Activated T-cell treated with anti-CD3 and anti-CD28 coated beads, Interleukin-2, amount 50 U/mL, for 4 hours (primary cell): ENCODE data around the gene MAT2A. TPM values are rescaled to one million over a fixed set of nuclear protein-coding genes. Genes with fewer than 3 reads are reported as not detected.

ENCODE experiments used
- ATAC-seq, 2 donors: fragments of 200-7000 bp; cut with Tn5 transposase; one replicate each; pipeline ENCODE4 v1.10.0; 2021
- DNase-seq: peaks from one replicate; pipeline ENCODE4 v3.0.0-alpha.2; 2020
- H3K27me3 Mint-ChIP-seq: one replicate; pipeline ENCODE4 v1.8.0; 2021; ENCODE audit warnings: low read depth, mixed read lengths
- H3K36me3 Mint-ChIP-seq: one replicate; pipeline ENCODE4 v1.8.0; 2022; ENCODE audit warnings: mixed read lengths; ENCODE audit not compliant: insufficient read depth
- H3K4me1 Mint-ChIP-seq: one replicate; pipeline ENCODE4 v1.8.0; 2021; ENCODE audit warnings: low read depth, mixed read lengths
- H3K4me3 Mint-ChIP-seq: one replicate; pipeline ENCODE4 v1.8.0; 2021; ENCODE audit warnings: mild to moderate bottlenecking, moderate library complexity, mixed read lengths
- H3K9me3 Mint-ChIP-seq: one replicate; pipeline ENCODE4 v1.8.0; 2021; ENCODE audit warnings: mixed read lengths
- total RNA-seq, 3 donors: library from RNA; stranded (reverse); gene quantifications; one replicate each; pipeline ENCODE4 v1.2.1, GENCODE V29; 2021

Gene MAT2A
- 100 to 1,000 TPM; 399 to 423 (median 404) TPM for total RNA-seq

DNA sequence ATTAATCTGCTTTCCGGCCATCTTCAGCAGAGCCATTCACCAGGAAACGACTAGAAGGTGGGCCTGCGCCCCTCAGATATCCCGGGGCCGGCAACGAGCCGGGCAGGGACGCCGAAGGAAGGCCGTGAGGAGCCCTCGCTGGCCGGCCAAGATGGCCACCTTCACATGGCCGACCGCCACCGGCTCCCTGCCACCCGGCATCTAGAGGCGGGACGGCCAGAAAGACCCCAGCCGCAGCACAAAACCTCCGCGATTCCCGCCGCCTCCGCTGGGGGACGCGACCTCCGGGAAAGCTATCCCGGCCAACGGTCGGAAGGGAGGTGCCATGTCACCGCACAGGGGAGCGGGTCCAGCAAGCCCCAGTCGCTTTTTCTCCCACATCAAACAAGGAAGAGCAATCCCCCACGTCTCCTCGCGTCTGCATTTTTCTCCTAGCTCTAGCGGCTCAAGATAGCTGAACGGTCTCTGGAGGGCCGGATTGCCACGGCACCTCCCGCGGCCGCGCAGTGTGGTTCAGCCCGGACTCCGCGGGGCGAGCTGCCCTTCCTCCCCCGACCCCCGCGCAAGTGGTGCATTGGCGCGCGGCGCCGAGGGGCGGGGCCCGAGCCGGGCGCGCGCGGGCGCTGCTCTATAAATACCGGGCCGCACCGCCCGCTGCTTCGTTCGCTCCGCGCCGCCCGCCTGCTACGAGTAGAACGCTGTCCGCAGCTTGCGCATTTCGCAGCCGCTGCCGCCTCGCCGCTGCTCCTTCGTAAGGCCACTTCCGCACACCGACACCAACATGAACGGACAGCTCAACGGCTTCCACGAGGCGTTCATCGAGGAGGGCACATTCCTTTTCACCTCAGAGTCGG is at the start of gene MAT2A:
Gene MAT2A (plus strand): TSS at position 662 of the 854 bp plus-strand sequence. CDS start 120 bp downstream, at position 782.
- H3K36me3 Mint-ChIP-seq, result peaks cover 41% of the 10 kb centered on the region
- DNase-seq, result peak; percentile 89

DNA sequence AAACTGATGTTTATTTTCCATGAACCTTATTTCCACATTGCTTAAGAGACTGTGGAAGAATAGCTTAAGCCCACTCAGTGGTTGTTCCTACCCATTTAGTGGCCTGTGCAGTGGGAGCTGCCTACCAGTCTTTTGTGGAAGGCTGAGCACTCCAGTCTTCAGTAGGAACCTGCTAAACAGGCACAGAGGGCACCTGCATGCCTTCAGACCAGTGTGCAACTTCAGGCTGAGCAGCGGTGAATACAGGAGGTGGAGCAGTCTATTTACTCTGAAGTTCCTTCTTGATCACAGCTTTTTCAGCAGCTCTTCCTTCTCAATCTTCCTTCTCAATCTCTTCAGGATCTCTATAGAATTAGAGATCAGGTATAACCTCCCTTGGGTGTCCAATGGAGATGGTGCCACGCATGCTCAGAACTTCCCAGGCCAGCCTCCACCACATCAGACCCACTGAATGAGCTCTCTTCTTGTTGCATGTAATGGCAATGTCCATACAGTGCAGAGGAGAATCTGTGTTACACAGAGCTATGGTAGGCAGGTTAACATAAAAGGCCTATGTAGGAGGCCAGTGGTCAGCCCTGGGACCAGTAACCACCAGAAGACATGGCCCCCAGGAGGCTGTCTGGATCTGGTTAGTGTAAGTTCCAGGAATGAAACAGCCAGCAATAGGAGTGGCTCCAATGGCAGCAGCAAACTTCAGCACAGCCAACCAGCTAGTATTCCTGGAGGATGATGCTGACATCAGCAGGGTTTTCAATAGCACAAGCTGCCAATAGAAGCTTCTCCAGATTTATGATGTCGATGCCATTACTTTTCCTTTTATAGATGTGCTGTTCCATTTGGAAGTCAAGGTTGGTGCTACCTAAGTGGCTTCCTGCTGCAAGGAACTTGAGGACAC is 47.9 kb upstream of the MAT2A start:
- H3K27me3 Mint-ChIP-seq, result no peaks in the 10 kb centered on the region

More for the DNA sequence above, at the start of gene MAT2A:
- Mint-ChIP-seq H3K4me3 (peak within 1 kb of the TSS; percentile 94), H3K27me3 (no peaks in the 10 kb centered on the region), H3K9me3 (no peaks in the 10 kb centered on the region), H3K4me1 (peaks cover 34% of the 10 kb centered on the region)
- peak; percentile 81 to 85 for ATAC-seq

DNA sequence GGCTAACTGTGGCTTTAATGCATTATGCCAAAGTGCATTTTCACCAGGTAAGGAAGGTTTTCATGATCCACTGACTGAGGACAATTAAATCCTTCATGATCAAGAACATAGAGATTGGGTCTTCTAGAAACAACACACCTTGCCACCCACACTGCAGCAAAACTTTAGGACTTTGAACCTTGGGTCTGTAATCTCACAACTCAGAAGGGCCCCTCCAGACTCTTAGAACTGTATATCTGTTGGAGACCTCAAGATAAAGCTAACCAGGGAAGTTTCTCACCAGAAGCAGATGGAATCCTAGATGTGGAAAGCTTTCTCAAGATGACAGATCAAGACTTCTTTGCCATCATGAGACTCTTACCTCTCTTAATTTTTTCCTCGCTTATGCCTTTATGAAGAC is 42.5 kb upstream of the MAT2A start:
- no peak overlapping the region for H3K4me3 Mint-ChIP-seq
- no peaks in the 10 kb centered on the region for H3K36me3 Mint-ChIP-seq
- no peaks in the 10 kb centered on the region for H3K9me3 Mint-ChIP-seq
- DNase-seq (no peak), ATAC-seq (no peak)
- H3K4me1 Mint-ChIP-seq, result no peaks in the 10 kb centered on the region
- no peaks in the 10 kb centered on the region for H3K27me3 Mint-ChIP-seq

More for the DNA sequence above, 47.9 kb upstream of the MAT2A start:
- Mint-ChIP-seq H3K36me3 (peaks cover 2% of the 10 kb centered on the region), H3K9me3 (peaks cover 5% of the 10 kb centered on the region), H3K4me1 (no peaks in the 10 kb centered on the region), H3K4me3 (no peak overlapping the region)
- DNase-seq (no peak), ATAC-seq (no peak)

DNA sequence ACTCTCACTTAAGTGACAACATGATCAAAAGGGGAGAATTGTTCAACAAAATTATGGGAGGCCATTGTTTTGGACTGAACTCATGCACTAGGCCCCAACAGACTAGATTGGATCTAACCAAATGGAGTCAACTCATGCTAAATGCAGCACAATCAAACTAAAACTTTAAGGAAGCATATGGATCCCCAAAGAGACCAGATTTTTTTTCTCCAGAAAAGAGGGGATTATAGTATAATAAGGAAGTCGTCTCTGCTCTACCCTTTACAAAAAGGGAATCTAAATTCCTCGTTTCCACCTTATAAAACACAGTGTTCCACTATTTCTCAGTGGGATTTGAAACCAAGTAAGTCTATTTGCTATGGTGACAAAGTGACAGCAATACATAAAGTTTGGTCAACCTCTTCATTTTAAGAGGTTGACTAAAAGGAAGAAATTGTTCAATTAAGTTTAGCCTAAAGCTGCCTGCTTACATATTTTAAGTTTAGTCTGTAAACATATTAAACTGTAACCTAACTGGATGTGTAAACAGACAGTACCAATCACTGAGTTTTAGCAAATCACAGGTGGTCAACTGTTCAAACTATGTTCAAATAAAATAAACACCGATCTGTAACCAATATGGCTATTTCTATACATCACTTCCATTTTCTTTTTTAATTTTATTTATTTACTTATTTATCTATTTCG is 40.9 kb upstream of the MAT2A start:
- H3K4me3 Mint-ChIP-seq, result no peak overlapping the region
- H3K9me3 Mint-ChIP-seq, result no peaks in the 10 kb centered on the region
- no peaks in the 10 kb centered on the region for H3K27me3 Mint-ChIP-seq
- ATAC-seq (no peak), DNase-seq (no peak)
- no peaks in the 10 kb centered on the region for H3K4me1 Mint-ChIP-seq
- no peaks in the 10 kb centered on the region for H3K36me3 Mint-ChIP-seq

DNA sequence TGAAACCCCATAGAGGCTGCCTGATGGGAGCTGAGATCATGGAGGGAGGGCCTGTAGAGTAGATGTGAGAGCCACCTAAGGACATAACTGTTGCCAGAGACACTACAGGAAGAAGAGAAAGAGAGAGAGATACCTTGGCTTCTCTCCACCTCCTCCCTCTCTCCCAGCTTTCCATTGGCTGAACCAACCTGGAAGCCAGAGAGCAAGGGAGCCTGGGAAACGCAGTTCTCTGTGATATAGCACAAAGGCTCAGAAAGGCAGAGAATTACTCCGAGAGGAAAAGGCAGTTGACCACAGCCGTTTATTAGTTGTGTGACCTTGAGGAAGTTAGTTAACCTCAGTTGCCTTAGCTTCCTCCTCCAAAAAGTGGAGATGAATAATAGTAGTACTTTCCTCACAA is 37.7 kb upstream of the MAT2A start:
- Mint-ChIP-seq H3K4me3 (no peak overlapping the region), H3K27me3 (no peaks in the 10 kb centered on the region), H3K4me1 (no peaks in the 10 kb centered on the region), H3K36me3 (no peaks in the 10 kb centered on the region), H3K9me3 (no peaks in the 10 kb centered on the region)
- DNase-seq (no peak), ATAC-seq (no peak)

DNA sequence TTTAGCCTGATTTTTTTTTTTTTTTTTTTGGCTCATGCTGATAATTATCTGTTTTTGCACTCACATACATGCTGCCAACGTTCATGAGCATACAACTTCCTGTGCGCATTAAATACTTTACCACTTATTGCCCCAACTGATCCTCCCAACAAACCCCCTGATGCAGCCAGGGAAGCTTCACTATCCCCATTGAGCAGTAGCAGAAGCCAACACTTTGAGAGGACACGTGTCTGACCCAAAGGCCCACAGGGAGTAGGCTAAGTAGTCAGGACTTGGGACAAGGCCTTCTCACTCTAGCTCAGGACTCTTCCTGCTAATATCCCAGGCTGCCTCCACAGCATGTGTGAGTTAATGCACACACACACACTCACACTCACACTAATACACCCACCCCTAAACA is 36.2 kb upstream of the MAT2A start:
- Mint-ChIP-seq H3K9me3 (no peaks in the 10 kb centered on the region), H3K4me3 (no peak overlapping the region), H3K36me3 (no peaks in the 10 kb centered on the region), H3K27me3 (no peaks in the 10 kb centered on the region), H3K4me1 (no peaks in the 10 kb centered on the region)
- DNase-seq, result no peak
- ATAC-seq, result no peak

DNA sequence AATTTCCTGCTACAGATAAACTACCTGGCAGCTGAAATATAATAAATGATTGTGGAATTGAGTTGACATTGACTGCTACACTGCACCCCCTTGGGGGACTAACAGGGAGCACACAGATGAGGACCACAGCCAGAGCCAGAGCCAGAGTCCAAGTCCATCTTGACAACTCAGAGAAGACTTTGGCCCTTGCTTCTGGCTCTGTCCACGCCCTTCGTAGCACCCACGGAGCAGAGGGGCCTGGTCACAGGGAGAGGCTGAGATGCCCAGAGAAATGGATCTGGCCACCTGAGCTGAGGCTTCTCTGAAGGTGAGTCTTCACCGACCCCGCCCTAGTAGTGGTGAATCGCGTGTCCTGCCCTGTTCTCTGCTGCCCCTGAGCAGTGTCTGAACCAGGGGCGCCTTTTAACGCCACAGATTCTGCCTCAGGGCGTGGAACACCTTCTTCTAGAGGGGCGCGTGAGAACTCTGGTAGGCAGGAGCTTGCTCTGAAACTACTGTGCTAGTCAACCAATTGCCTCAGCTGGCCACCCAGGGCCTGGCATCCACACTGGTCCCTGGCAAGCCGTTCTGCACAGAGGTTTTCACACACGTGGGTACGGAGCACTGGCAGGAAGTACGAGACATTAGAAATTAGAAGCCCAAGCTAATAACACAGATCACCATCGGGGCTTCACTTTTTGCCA is 35.7 kb upstream of the MAT2A start:
- Mint-ChIP-seq H3K4me3 (no peak overlapping the region), H3K9me3 (no peaks in the 10 kb centered on the region), H3K27me3 (no peaks in the 10 kb centered on the region), H3K36me3 (no peaks in the 10 kb centered on the region), H3K4me1 (no peaks in the 10 kb centered on the region)
- ATAC-seq (no peak), DNase-seq (no peak)

DNA sequence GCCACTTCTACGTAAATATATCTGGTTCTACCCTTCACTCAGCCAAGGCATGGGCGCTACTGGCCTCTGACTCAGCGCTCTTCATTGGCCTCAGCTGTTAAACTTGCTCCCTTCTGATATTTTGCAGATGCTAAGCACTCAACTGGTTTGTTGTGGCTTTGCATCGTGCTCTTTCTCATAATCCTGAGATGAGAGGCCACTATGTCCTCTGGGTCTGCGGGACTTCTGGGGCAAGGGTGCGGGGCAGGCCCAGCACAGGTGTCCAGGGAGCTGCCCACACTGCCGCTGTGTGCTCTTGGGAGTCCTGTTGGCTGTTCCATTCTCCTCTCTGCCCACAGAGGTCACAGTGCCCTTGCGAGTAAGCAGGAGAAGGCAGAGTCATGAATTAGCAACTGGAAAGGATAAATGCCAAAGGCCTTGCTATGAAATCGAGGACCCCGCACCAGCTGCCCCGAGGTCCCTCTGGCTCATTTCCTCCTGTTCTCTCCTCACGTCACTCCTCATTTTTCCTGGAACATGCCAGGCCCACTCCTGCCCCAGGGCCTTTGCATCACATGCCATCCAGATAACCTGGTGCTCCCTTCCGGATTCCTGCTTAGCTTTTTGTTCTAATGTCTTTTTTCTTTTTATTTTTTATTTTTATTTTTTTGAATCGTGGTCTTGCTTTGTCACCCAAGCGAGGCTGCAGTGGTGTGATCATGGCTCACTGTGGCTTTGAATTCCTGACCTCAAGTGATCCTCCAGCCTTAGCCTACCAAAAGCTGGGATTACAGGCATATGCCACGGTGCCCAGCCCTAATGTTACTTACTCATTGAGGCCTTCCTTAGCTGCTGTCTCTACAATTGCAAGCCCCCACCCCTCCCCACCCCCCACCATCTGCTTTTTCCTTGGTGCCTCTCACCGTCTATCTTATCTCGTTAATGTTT is 34.9 kb upstream of the MAT2A start:
- Mint-ChIP-seq H3K9me3 (no peaks in the 10 kb centered on the region), H3K4me3 (no peak overlapping the region), H3K27me3 (no peaks in the 10 kb centered on the region), H3K36me3 (no peaks in the 10 kb centered on the region), H3K4me1 (no peaks in the 10 kb centered on the region)
- DNase-seq, result no peak
- ATAC-seq, result no peak

DNA sequence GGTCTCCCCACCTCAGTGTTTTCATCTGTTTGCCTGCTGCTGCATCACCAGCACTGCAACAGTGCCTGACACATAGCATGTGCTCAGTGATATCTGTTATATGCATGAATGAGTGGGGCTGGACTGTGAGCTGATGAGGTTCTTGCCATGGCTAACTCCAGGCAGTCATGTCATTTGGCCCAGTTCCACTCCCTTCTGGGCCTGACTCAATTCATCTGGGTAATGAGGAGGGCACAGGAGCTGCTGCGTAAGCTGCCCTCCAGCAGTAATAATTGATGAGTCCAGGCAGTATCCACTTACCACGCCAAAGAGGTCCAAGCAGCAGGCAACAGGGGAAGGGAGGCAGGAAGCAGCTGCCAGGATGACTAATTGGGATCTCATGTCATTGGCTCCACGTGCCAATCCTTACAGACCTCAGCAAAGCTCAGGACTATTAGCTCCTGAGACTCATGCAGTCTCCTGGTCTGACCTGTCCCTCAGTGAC is 34.1 kb upstream of the MAT2A start:
- H3K9me3 Mint-ChIP-seq, result no peaks in the 10 kb centered on the region
- ATAC-seq (no peak), DNase-seq (no peak)
- H3K27me3 Mint-ChIP-seq, result no peaks in the 10 kb centered on the region
- no peak overlapping the region for H3K4me3 Mint-ChIP-seq
- H3K4me1 Mint-ChIP-seq, result no peaks in the 10 kb centered on the region
- no peaks in the 10 kb centered on the region for H3K36me3 Mint-ChIP-seq

DNA sequence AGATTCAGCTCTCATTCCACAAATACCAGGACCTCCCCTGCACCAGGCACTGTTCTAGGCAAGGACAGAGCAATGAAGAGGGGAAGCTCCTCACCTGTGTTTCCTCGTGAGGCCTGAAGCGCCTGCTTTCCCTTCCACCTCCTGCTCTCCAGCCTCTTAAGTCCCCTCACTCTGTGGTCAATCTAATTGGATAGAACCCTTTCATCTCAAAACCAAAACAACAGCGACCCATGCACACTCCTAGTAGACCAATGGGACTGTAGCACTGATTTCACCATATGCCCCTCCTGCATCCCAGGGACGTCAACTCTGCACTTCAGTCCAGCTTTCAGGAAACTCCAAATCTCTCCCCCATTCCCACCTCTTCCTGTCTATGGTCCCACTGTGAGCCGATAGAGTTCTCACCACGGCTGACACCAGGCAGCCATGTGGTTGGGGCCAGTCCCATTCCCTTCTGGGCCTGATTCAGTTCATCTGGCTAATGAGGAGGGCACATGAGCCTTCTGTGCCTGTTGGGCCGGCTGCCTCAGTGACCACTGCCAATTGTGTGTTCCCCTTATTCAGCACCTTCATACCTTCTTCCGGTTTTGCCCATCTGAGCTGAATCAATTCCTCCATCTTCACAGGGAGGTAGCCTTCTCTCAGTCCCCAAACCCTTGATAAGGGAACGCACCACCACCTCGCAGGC is 33.3 kb upstream of the MAT2A start:
- ATAC-seq (no peak), DNase-seq (no peak)
- no peaks in the 10 kb centered on the region for H3K36me3 Mint-ChIP-seq

DNA sequence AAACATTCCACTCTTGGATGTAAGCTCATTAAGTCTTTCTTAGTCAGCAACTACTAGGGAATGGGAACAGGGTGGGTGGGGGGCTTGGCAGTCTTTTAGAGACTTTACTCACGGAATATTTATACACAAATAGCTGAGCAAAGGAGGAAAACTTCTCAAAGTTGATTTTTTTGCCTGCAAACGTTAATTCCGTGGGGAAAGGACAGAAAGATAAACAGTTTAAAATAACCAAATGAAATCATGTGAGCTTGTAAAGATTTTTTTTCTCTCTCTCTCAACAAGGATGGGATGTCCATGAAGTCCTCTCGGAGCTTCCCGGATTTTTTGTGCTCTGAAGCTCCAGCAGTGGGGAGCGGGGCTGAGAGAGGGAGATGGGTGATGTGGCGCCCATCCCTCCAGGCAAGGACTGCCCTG is 32.2 kb upstream of the MAT2A start:
- Mint-ChIP-seq H3K4me1 (no peaks in the 10 kb centered on the region), H3K36me3 (no peaks in the 10 kb centered on the region), H3K27me3 (no peaks in the 10 kb centered on the region), H3K9me3 (no peaks in the 10 kb centered on the region), H3K4me3 (no peak overlapping the region)
- ATAC-seq (no peak), DNase-seq (no peak)

More for the DNA sequence above, 33.3 kb upstream of the MAT2A start:
- no peaks in the 10 kb centered on the region for H3K9me3 Mint-ChIP-seq
- H3K27me3 Mint-ChIP-seq, result no peaks in the 10 kb centered on the region
- no peak overlapping the region for H3K4me3 Mint-ChIP-seq
- no peaks in the 10 kb centered on the region for H3K4me1 Mint-ChIP-seq

DNA sequence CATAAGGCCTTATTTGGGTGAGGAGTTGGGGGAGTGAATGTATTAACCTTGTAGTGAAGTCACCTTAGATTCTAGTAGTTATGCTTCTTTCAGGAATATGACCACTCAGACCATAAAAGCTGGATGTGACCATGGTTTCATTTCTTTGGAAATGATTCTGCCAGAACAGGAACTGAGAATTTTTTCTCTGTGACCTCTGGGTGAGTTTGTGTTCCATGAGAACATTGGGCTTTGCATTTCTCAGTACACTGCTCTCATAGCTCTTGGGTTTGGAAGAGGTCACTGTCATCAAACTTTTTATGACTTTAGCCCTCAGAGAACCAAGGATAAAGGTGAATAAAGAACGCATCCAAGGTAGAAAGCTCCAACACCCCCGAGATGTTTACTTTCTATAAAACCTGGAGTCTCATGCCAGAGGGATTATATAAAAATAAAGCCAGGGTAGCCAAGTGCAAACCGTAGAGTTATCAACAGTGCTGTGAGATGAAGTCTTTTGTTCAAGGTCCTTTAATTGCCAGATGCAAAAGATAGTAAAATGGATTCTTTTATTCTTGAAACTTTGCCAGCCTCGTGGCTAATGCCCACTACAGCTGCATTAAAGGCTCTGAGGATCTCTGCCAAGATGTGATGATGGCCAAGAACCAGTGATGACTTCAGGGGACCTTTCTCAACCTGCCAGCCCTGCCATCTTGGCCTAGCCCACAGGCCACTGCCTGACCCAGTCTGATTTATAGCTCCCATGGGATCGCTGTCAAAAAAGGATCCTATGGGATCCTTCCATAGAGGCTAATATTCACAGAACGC is 27.8 kb upstream of the MAT2A start:
- DNase-seq (no peak), ATAC-seq (no peak)
- Mint-ChIP-seq H3K4me1 (no peaks in the 10 kb centered on the region), H3K9me3 (no peaks in the 10 kb centered on the region), H3K27me3 (no peaks in the 10 kb centered on the region), H3K36me3 (no peaks in the 10 kb centered on the region), H3K4me3 (no peak overlapping the region)
